ENCODE measurements around the gene DKC1.
"Not testable (repeated sequence)": the region's sequence is repeated elsewhere in the genome, so short reads cannot be mapped to it uniquely, and the experiment has no call there.

The DKC1 gene

DNA sequence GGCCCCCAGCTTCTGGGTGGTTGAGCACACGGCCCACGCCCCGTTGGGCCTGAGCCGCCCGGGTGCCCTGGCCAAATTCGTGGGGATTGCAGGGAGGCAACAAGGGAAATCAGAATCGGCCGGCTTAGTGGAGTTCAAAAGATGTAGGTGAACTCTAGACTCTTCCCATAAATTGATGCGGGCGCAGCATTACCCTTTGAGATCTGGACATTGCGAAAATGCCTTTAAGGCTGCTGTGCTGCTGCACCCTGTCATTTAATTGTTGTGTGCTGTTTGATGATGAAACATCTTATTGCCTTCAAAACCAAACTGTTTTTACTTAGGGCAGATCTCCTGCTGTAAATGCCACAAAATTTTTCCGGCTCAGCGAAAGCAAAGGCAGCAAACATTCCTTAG, 43.0 kb downstream of the DKC1 start:
- DNase-seq (ENCODE audit: low read depth): peak; percentile 17
- peak overlapping the region; percentile 39 for H3K4me3 ChIP-seq (ENCODE audit: low read length)
- TF ChIP-seq, protein P1, sequence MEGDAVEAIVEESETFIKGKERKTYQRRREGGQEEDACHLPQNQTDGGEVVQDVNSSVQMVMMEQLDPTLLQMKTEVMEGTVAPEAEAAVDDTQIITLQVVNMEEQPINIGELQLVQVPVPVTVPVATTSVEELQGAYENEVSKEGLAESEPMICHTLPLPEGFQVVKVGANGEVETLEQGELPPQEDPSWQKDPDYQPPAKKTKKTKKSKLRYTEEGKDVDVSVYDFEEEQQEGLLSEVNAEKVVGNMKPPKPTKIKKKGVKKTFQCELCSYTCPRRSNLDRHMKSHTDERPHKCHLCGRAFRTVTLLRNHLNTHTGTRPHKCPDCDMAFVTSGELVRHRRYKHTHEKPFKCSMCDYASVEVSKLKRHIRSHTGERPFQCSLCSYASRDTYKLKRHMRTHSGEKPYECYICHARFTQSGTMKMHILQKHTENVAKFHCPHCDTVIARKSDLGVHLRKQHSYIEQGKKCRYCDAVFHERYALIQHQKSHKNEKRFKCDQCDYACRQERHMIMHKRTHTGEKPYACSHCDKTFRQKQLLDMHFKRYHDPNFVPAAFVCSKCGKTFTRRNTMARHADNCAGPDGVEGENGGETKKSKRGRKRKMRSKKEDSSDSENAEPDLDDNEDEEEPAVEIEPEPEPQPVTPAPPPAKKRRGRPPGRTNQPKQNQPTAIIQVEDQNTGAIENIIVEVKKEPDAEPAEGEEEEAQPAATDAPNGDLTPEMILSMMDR (IDR thresholded peaks at IDR 0.05; ENCODE audit: insufficient read depth, low read depth, low read length, missing control alignments): no peak

DNA sequence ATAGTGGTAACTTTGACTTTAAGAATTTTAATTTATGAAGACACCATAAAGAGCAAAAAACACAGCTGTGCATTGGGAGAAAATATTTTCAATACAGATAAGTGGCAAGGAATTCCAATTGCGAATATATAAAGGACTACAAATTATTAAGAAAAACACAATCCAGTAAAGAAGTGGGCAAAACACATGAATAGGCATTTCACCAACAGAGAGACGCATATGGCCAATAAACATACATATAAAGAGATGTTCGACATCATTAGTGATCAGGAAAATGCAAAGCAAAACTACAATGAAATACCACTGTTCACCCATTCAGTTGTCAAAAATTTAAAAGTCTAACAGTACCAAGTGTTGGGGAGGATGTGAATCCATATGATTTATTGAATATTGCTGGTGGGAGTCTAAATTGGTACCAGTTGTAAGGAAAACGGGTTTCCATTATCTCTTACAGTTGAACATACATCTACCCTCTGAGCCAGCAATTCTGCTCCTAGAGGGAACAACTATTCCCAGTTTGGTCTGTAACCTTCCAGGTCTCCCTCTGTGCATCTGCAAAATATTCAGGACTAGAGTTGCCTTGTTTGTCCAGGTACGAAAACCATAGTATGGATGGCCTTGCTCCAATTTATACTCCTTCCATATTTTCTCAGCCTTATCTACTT, 44.3 kb downstream of the DKC1 start:
- no peak overlapping the region for H3K4me3 ChIP-seq (ENCODE audit: low read length)
- TF ChIP-seq, protein P1 (IDR thresholded peaks at IDR 0.05; ENCODE audit: insufficient read depth, low read depth, low read length, missing control alignments): no peak
- DNase-seq (ENCODE audit: low read depth): no peak

DNA sequence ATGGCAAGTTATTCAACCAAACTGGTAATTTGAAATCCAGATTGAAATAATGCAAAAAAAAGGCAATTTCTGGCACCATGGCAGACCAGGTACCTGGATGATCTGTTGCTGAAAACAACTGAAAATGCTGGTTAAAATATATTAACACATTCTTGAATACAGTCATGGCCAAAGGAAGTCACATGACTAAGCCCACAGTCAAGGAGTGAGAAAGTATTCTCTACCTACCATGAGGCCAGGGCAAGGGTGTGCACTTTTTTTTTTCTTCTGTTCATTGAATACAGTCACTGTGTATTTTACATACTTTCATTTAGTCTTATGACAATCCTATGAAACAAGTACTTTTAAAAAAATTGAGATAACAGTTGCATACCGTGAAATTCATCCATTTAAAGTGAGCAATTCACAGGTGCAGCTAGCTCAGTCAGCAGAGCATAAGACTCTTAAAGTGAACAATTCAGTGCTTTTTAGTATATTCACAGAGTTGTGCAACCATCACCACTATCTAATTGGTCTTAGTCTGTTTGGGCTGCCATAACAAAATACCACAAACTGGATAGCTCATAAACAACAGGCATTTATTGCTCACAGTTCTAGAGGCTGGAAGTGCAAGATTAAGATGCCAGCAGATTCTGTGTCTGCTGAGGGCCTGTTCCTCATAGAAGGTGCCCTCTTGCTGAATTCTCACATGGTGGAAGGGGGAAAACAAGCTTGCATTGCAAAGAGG, 47.4 kb downstream of the DKC1 start:
- no peak overlapping the region for H3K4me3 ChIP-seq (ENCODE audit: low read length)
- TF ChIP-seq, protein P1 (IDR thresholded peaks at IDR 0.05; ENCODE audit: insufficient read depth, low read depth, low read length, missing control alignments): no peak
- no peak for DNase-seq (ENCODE audit: low read depth)

DNA sequence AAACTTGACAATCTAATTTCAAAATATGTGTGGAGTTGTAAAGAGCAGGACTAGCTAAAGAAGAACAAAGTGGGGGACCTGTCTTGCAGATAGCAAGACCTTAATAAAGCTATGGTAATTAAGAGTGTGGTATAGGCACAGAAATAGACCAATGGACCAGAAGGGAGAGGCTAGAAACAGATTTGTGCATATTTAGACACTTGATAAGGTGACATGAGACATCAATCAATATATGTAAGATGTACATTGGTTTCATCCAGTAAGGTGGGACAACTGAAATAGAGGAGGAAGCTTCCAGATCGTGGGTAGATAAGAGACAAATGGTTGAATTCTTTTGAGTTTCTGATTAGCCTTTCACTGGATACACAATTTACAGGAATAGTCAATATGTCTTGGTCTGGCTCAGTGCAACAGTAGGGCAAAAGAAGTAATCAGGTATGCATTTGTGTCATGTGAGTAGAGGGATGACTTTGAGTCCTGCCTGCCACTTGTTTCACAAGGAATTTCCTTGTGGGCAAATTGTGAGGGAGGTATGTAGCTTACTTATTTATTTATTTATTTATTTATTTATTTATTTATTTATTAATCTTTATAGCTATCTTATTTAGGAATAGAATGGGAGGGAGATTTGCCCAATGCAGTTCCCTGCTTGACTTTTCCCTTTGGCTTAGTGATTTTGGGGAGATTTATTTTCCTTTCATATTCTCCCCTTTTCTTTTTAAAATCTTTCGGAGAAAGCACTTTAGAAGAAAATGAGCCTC, 49.9 kb downstream of the DKC1 start:
- H3K4me3 ChIP-seq (ENCODE audit: low read length): no peak overlapping the region
- DNase-seq (ENCODE audit: low read depth): no peak
- TF ChIP-seq, protein P1 (IDR thresholded peaks at IDR 0.05; ENCODE audit: insufficient read depth, low read depth, low read length, missing control alignments): no peak

DNA sequence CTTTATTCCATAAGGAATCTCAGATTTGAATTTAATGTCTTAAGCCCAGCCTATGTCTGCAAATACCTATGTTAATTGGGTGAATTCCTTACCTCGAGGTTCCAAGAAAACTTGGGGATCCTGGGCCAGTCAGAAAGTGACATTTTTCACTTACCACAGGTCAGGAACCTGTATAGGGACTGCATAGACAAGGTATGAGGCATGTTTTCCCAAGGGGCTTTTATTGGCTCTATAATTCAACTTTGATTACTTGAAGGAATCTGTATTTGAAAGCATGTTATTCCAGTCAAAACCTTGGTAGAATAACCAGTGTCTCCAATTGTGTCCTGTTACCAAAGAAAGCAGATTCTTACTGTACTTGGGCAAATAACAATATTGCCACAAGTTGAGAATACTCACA, 51.1 kb downstream of the DKC1 start:
- TF ChIP-seq, protein P1 (IDR thresholded peaks at IDR 0.05; ENCODE audit: insufficient read depth, low read depth, low read length, missing control alignments): no peak
- DNase-seq (ENCODE audit: low read depth): no peak
- no peak overlapping the region for H3K4me3 ChIP-seq (ENCODE audit: low read length)

DNA sequence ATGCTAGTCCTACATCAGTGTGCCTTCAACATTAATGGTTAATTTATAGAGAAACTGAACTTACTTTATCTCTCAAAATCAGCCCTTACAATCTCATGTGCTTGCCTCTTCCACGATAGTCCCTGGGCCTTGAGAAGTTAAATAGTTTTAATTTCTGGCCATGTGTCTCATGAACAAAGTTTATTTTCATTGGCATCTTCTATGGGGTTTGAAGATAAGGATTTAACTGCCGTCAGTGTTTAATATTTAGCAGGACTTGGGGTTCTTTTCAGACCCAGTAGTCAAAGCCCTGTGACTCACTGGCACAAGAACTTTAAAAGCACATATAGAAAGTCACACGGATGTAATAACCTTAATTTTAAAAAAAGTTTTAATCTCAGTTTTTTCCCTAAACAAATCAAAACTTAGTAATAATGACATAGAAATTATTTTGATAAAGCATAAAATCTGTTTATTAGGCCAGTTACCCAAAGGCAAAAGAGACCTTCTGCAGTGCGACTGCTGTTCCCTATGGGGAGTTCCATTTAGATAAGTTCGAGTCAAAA, 52.7 kb downstream of the DKC1 start:
- no peak for DNase-seq (ENCODE audit: low read depth)
- no peak overlapping the region for H3K4me3 ChIP-seq (ENCODE audit: low read length)
- TF ChIP-seq, protein P1 (IDR thresholded peaks at IDR 0.05; ENCODE audit: insufficient read depth, low read depth, low read length, missing control alignments): no peak

DNA sequence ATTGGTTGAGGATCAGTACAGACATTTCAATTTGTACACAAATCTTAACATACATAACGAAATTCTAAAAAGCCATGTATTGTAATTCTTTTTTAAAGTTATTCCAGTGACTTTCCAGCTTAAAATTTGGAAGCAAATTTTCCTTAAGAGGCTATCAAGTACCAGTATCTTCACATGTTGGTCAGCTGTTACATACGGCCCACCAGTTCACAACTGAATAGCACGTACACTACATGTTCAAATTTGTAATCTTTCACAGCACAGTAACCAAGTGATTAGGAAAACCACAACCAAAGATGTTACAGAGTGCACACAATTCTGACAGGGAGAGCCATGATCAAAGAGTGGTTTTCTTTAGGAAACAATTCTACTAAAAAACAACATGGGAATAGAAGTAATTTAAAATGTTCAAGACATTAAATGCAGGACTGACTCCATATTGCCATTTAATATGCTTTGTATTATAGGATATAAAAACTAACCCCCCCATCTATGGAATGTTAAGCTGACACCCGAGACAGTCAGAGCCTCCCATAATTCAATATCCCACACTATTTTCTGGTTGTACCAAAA, 53.7 kb downstream of the DKC1 start:
- not testable (repeated sequence) for H3K4me3 ChIP-seq (ENCODE audit: low read length); DNase-seq (ENCODE audit: low read depth)

DNA sequence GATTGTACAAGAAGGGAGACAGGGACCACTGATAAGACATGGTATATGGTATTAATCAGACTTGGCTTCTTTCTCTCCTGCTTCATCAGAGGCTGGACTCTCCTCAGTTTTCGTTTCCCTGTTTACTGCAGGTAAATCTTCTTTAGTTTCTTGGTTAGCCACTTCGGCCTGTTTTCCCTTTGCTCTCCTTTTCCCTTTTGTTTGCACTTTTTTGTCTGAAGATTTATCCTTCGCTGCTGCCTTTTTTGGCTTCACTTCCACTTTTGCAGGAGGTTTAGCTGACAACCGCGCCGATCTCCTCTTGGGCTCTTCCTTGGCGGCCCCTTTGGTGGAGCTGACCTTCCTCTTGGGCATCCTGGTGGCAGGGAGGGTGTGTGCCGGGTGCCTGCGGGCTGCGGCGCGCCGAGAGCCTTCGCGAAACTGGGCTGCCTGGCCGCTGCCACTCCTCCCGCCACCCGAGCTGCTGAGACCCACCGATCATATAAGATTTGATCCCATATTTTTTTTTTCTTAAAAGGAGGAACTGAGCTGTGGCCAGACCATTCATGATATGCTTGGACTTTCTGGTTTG, 54.5 kb downstream of the DKC1 start:
- not testable (repeated sequence) for DNase-seq (ENCODE audit: low read depth); H3K4me3 ChIP-seq (ENCODE audit: low read length)
